Measurements from ENCODE around the gene KRT73. TPM values are rescaled to one million over a fixed set of nuclear protein-coding genes. Genes with fewer than 3 reads are reported as not detected.

KRT73 gene
- total and polyA plus RNA-seq, 2 of the 8 experiments (the other 6 are each of a cell fraction or from before 2014, with no cell fraction given) = not detected

- no peaks in the 10 kb centered on the region for H3K27me3 ChIP-seq (replicated peaks in 1 of 4; ENCODE audit: control insufficient read depth in 3 of 4, extremely low read depth in 1 of 4, insufficient read depth in 3 of 4, low read length in 3 of 4)
- H3K27ac ChIP-seq (ENCODE audit: low read depth, low read length) = no peak overlapping the region
- no peaks in the 10 kb centered on the region for H3K23me2 ChIP-seq (ENCODE audit: low read depth, low read length)
- no peak overlapping the region for H4K5ac ChIP-seq (ENCODE audit: insufficient read length, low read depth, low read length)
- ChIA-PET POLR2A (ENCODE audit: partially characterized antibody) (no interaction called here), CTCF (ENCODE audit: partially characterized antibody) (interaction anchor here (2.0 kb wide), 1 partner anchor 33 kb away, joined by 5 read pairs; no protein-coding TSS in a partner anchor)
- no peaks in the 10 kb centered on the region for H4K20me1 ChIP-seq (replicated peaks in 1 of 2; ENCODE audit: control insufficient read depth in 1 of 2, insufficient read depth in 2 of 2, low read length in 2 of 2)
- no peak overlapping the region for H2BK20ac ChIP-seq (ENCODE audit: low read length)
- no peak overlapping the region for H3K4me2 ChIP-seq (ENCODE audit: insufficient read depth in 1 of 2, low read depth in 2 of 2, low read length in 2 of 2)
- no peak overlapping the region for H2AK5ac ChIP-seq (ENCODE audit: low read depth, low read length)
- H3K9ac ChIP-seq (replicated peaks in 1 of 4; ENCODE audit: extremely low read depth in 1 of 4, low read depth in 3 of 4, low read length in 3 of 4) = no peak overlapping the region
- no peak overlapping the region for H3K14ac ChIP-seq (ENCODE audit: insufficient read length)
- no peak overlapping the region for H4K91ac ChIP-seq (replicated peaks; ENCODE audit: insufficient read length, low read length)
- no peak overlapping the region for H4K8ac ChIP-seq (ENCODE audit: extremely low read depth, insufficient read depth, low read length)
- no peak overlapping the region for H2BK5ac ChIP-seq (ENCODE audit: low read depth, low read length)
- no peak overlapping the region for H2BK15ac ChIP-seq (ENCODE audit: low read length)
- no peaks in the 10 kb centered on the region; a peak in 1 of 7 replicates for H3K4me1 ChIP-seq (replicated peaks in 1 of 4; ENCODE audit: control insufficient read depth in 3 of 4, insufficient read depth in 4 of 4, low read length in 3 of 4)
- H3K4ac ChIP-seq (replicated peaks; ENCODE audit: insufficient read length, low read depth, low read length) = no peak overlapping the region
- no peak overlapping the region for H2BK120ac ChIP-seq (replicated peaks; ENCODE audit: low read depth, low read length)
- H3K18ac ChIP-seq (ENCODE audit: extremely low read depth, low read length) = no peak overlapping the region
- no peak overlapping the region for H2BK12ac ChIP-seq (ENCODE audit: low read depth, low read length)
- WGBS, 2 experiments (ENCODE audit: extremely low coverage in 1 of 2, insufficient coverage in 1 of 2, insufficient read length in 1 of 2, insufficient replicate concordance in 2 of 2, low coverage in 1 of 2, low lambda C conversion rate in 2 of 2, missing lambda C conversion rate in 1 of 2) = 90% methylated on average over 9 of the region's 9 CpGs; no CpG with 5 or more reads in 1 of the 2 experiments
- H3K56ac ChIP-seq (replicated peaks; ENCODE audit: insufficient read length, low read depth, low read length) = no peak overlapping the region
- H3K9me3 ChIP-seq (ENCODE audit: insufficient read depth in 2 of 2, low read depth in 1 of 2, low read length in 1 of 2) = no peaks in the 10 kb centered on the region
- H3K79me1 ChIP-seq (ENCODE audit: low read depth, low read length) = no peaks in the 10 kb centered on the region
- H3K4me3 ChIP-seq (ENCODE audit: extremely low read depth in 1 of 4, insufficient read depth in 2 of 4, low read depth in 3 of 4, low read length in 4 of 4) = no peak overlapping the region
- no peak overlapping the region for H3K23ac ChIP-seq (ENCODE audit: insufficient read length)
- H2AFZ ChIP-seq (ENCODE audit: low read length) = no peak overlapping the region
- no peaks in the 10 kb centered on the region for H3K79me2 ChIP-seq (ENCODE audit: control insufficient read depth in 1 of 2, insufficient read depth in 2 of 2, low read length in 2 of 2)
- peak in 1 of 2 experiments; percentile 23 for DNase-seq (ENCODE audit: low read depth in 1 of 2, low spot score in 2 of 2)
- no peak for FAIRE-seq
- no peaks in the 10 kb centered on the region for H3K36me3 ChIP-seq (ENCODE audit: control insufficient read depth in 2 of 4, insufficient read depth in 4 of 4, low read length in 3 of 4)
- TF ChIP-seq SUZ12 (IDR thresholded peaks at IDR 0.05; ENCODE audit: low read length) (no peak), TBP (IDR thresholded peaks at IDR 0.05; ENCODE audit: low read depth, low read length) (no peak), CBX8 (IDR thresholded peaks at IDR 0.05; ENCODE audit: borderline replicate concordance, low read depth, low read length) (no peak), ATF2 (IDR thresholded peaks at IDR 0.05; ENCODE audit: low read length) (no peak), POLR2A (IDR thresholded peaks at IDR 0.05; ENCODE audit: control extremely low read depth in 1 of 2, low read depth in 2 of 2, low read length in 2 of 2) (no peak), SIN3A (conservative IDR thresholded peaks at IDR 0.05 in 1 of 2, IDR thresholded peaks at IDR 0.05 in 1 of 2; ENCODE audit: low read depth in 1 of 2, low read length in 2 of 2) (no peak), TAF1 (IDR thresholded peaks at IDR 0.05; ENCODE audit: low read depth, low read length) (no peak), PHF8 (conservative IDR thresholded peaks at IDR 0.05; ENCODE audit: low read depth, low read length) (no peak), ATF3 (IDR thresholded peaks at IDR 0.05; ENCODE audit: insufficient read depth, low read depth, low read length) (no peak), RFX5 (IDR thresholded peaks at IDR 0.05; ENCODE audit: borderline replicate concordance, low read depth, low read length) (no peak)
- TF ChIP-seq, protein P1, sequence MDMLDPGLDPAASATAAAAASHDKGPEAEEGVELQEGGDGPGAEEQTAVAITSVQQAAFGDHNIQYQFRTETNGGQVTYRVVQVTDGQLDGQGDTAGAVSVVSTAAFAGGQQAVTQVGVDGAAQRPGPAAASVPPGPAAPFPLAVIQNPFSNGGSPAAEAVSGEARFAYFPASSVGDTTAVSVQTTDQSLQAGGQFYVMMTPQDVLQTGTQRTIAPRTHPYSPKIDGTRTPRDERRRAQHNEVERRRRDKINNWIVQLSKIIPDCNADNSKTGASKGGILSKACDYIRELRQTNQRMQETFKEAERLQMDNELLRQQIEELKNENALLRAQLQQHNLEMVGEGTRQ (IDR thresholded peaks at IDR 0.05; ENCODE audit: low read length) = no peak
Measured at GRCh38 chr12:52615912-52616311, 2.4 kb downstream of the KRT73 start.

Data from H1 (cell line).